H4 (cell line): ENCODE measurements around the gene GATD1. TPM values are rescaled to one million over a fixed set of nuclear protein-coding genes. Genes with fewer than 3 reads are reported as not detected.

Experiments used
- DNase-seq: peaks from one replicate; pipeline ENCODE4 v3.0.0-alpha.2; 2015; ENCODE audit warnings: low spot score
- total RNA-seq: library from RNA; depleted of rRNA; stranded (reverse); fragments of >200 nt; shearing (Covaris generic); gene quantifications from 2 replicates; pipeline ENCODE4 v1.2.3, GENCODE V29; 2014

Gene GATD1
- total RNA-seq, 1 experiment from 2014 or later = 15.5 TPM

DNA sequence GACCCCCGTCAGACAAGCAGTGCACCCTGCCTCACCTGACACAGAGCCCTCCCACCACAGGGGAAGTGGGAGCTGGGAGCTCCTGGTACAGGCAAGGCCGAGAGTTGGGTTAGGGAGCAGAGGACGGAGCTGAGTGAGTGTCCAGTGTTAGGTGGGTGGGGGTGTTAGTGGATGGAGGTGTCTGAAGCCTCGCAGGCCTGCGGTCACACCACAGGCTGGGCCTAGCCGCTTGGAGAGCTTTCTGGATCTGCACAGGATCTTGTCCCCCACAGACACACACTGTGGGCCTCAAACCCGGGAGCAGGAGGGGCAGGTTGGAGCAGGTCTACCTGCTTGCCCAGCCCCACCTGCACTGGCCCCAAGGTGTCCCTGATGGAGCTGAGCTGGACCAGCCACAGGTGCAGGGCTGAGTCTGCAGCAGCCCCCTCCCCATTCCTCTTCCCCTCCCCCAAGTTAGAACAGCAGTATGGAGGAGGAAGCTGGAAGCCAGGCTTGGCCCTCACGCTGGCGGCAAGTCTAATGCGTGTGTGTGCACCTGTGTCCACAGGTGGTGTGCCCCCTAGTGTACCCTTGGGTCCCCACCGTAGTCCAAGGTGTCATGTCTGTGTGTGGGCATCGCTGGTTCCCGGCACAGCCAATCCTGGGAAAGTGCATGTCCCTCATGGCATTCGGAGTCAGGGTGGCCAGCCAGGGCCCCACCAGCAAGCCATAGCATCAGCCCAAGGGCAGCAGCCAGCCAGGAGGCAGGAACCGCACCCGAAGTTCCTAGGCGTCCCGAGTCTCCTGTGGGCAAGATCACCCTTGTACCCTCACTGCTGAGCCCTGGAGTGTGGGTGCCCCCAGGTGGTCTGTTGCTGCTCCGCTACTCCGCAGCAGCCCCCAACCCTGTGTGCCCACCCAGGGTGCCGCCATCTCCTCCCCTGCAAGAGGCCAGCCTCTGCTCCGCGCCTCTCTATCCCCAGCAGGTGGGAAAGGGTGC is 2.0 kb upstream of the GATD1 start:
- DNase-seq = no peak

DNA sequence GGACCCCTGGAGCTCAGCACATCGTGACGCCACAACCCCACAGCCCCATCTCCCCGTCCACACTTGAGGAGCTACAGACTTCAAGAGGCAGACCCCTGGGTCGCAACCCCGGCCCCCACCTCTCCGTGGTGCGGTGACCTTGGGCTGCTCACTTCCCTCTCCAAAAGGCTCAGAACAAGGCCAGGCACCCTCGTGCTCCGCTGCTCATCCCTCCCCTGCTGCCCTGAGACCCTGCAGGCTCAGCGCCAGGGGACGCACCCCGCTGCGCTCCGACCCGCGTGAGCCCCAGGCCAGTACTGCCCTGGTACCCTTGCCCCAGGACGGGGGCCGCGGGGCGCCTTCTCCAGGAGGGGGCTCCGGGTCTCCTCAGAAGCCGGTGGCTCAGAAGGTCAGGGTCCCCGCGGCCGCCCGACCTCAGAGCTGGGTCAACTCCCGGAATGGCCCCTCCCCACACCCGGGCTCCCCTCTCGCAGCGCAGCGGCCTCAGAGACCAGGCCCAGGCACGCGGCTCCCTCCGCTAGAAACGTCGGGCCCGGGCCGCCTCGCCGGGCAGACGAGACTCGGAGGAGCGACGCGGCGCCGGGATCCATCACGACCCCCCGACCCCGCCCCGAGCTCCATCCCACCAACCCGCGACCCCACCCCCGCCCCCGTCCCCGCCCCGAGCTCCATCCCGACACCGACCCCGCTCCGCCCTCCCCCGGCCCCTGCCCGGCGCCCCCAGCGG is 563 bp downstream of the GATD1 start:
- DNase-seq = no peak

DNA sequence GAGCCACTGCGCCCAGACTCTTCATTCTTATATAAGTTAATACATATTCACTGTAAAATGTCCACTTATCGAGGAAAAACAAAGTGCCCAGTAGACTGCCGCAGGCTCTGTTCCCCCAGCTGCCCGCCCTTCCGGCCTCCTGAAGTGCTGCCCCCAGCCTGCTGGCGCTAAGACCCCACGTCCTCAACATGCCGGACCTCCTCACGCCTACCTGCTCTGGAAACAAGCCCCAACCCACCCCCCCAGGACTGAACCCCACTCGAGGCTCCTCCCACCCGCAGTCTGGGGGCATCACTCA is 1.1 kb downstream of the GATD1 start:
- no peak for DNase-seq

DNA sequence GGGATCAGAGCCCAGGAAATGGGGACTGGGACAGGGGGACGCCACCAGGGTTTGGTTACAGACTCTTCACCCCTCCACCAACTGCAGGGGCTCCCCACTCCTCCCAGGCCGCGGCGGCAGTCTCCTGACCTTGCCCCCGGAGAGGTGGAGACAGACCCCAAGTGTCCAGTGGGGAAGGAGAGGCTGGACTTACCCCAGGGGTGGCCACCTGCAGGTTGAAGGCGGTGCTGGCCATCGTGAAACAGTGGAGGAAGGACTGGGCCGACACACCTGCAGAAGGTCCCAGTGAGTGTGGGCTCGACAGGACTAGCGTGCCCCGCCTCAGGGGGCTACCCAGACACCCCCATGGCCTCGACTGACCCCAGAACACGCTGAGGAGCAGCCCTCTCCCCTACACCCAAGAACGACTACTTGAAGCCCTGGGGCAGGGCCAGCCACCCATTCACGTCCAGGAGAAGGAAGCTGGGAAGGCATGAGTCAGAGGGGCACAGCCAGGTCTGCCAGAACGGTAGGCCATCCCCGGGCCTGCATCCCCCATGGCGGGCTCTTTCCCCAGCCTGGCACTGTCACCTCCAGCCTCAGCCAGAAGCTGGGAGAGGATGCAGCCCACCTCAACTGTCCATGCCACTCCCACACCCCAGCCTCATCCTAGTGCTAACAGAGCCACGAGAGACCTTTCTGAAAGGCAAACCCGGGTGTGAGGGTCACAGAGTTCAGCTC is 2.3 kb downstream of the GATD1 start:
- no peak for DNase-seq

DNA sequence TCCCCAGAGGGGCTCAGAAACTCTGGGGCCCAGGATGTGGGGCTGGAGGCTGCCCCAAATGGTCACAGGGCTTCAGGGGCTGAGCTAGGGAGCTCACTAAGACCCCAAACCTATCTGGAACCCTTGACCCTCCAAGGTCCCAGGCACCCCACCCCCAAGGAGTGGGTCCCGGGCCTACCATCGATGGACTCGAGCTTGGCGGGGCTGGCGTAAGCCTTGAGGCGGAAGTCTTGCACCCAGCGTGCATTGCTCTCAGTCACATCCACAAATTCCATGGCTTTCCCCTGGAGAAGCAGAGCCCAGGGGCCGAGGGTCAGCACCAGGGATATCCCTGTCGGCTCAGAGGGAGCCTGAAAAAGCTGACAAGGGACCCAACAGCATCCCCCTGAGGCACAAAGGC is 3.5 kb downstream of the GATD1 start:
- DNase-seq = no peak

DNA sequence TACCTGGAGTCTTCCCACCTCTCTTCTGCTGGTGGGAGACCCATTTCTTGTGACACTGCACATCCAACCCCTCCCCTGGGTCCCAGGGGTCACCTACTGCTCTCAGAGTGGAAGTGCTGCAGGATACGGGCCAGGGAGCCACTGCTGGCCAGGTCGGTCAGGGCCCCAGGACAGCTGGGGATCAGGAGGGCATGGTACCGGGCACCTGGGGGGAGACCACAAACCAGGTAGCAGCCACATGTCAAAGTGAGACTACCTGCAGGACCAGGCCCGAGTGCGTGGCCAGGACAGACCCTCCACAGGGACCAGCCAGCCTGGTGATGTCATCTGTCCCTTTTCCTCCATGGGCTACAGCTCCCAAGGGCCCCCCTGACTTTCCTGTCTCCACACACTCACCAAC is 3.9 kb downstream of the GATD1 start:
- no peak for DNase-seq

DNA sequence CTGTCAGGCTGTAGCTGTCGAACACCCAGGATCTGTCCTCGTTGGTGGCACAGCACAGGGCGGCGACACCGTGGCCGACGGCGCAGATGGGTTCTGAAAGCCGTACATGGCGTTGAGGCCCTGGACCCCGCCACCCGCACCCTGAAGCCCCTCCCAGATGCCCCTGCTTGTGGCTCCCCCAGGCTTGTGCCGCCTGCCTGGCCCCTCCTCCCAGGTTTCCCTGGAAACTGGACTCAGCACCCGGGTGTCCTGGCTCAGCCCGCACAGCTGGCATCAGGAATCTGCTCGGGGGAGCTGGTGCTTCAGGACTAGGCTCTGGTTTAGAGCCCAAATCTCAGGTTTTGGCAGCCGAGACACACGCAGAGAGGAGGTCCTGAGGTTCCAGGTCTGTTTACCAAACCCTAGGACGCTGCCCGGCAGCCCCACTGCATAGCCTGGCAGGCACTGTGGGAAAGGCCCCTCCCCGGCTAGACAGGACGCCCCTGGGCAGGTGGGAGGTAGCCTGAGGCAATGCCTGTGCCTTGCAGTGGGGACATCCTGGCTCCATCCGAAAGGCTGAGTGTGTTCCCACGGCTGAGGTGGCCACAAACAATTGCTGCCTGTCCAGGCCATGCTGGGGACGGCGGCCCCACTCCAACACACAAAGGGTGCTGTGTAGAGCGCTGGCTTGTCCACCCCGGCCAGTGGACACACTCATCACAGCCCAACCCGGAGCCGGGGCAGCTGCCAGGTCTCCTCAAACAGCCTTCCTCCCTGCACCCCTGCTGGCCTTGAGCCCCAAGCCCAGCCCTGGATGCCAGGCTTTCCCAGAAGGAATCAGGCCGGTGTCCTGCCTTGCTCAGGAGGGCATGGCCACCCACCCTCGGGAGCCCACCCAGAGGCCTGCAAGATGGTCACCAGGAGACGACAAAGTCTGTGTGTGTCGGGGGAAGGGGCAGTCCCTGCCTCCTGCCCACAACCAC is 4.6 kb downstream of the GATD1 start:
- no peak for DNase-seq

DNA sequence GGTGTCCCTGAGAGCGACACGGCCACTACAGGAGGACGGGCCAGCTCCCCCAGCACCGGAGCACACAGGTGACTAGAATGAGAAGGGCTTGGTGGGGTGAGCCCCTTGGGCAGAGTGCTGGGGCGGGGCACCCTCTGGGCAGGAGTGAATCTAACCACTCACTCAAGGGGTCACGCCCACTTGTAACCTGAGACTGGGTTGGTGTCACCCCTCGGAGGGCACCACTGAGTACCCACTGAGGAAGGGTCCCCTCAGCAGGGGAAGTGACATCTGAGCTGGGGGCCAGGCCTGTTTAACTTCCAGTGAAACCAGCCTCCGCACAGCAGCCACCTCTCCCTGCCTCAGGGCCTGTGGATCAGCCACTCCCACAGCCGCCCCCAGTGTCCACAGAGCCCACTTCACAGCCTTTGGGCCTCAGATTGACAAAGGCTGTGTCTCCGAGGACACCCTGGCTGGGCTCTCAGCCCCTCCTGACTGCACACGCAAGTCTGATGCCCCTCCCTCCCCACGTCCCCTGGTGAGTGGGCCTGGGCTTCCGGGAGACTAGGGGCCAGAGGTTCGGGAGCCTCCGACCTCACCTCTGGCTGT is 5.6 kb downstream of the GATD1 start:
- DNase-seq = no peak

DNA sequence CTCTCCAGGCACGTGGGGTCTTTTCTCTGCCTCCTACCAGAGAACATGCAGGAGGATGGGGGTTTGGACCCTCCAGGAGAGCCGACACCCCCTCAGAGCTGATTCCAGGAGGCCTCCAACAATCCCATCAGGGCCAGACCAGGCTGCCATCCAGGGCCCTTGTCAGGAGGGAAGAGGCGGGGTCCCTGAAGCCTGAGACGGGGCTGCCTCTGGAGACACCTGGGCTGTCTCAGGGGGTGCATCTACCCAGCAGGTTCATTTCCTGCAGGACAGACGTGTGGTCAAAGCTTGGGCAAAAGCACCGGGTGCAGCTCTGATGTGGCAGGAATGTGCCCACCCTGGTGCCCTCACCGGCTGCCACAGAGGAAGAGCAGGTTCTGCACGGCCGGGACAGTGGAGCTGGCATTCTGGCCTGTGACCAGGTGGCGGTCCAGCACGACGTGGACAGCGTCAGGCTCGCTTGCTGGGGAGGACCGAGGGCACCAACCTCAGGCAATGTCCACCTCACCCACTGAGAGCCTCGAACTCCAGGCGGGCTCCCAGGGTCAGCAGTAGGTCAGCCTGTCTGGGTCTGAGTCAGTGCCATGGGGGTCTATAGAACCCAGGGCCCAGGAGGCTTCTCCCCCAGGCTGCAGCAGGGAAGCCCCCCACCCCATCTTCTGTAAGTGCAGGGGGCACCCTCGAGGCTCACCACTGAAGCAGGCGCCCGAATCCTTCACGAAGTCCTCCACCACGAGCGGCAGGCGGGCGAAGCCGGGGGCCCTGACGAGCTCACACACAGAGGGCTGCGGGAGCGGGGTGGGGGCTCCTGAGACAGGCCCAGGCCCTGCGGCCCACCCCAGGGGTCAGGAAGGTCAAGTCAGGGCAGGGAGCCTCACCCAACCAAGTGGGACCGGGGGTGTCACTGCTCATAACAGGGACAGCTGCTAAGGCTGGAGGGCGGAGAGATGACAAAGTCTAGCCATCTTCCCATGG is 6.4 kb downstream of the GATD1 start:
- DNase-seq = no peak

DNA sequence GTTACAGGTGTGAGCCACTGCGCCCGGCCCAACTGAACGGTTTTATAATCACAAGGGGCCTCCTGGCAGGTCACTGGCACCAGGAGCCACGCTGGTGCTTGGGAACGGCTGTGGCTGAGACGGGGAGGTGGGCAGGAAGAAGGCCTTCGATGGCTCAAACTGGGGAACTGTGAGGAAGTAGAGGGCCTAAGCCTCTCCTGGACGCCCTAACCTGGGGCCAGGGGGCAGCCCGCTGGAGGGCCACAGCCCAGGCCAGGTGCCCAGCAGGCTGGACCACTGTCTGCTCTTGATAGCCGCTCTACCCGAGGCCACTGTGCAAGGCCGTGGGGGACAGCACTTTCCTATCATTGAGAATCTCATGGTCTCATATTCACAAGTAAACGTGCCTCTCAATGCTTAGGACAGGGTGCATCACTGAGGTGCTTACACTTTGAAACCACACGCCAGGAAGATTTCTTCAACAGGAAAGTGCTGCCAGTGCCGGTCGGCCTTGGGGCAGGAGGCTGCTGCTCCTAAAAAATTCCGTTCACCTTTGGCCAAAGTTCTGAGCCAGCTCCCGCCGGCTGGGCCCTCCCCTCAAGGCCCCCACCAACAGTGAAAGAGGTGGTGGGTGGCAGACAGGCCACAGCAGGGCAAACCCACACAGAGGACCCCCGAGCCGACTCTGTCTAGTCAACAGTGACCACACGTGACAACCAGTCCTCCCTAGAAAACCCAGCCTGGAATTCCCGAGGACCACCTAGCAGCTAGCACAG is 7.2 kb downstream of the GATD1 start:
- no peak for DNase-seq

DNA sequence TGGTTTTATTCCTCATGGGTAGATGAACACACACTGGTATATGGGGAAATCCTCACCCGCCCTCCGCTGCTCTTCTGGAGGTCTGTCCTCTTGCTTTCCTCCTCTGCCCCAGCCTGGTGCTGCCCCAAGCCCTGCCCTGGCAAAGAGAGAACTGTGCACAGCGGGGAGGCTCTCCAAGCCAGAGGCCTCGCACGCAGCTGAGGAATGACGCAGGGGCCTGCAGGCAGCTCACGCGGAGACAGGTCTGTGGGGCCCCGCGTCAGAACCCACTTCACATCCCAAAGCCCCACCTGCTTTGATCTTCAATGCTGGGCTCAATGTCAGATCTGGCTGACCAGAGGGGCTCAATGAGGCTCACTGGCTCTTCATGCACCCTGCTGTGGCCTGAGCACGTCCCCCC is 10.0 kb downstream of the GATD1 start:
- no peak for DNase-seq

DNA sequence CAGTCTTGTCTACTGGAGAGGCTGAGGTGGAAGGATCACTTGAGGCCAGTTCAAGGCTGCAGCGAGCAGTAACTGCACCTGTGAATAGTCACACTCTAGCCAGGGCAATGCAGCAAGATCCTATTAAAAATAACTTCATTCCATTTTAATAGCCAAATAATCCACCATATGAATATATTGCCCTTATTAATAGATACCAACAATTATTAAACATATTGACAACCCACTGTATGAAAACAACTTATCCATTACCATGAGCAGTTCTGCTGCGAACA is 10.4 kb downstream of the GATD1 start:
- no peak for DNase-seq

DNA sequence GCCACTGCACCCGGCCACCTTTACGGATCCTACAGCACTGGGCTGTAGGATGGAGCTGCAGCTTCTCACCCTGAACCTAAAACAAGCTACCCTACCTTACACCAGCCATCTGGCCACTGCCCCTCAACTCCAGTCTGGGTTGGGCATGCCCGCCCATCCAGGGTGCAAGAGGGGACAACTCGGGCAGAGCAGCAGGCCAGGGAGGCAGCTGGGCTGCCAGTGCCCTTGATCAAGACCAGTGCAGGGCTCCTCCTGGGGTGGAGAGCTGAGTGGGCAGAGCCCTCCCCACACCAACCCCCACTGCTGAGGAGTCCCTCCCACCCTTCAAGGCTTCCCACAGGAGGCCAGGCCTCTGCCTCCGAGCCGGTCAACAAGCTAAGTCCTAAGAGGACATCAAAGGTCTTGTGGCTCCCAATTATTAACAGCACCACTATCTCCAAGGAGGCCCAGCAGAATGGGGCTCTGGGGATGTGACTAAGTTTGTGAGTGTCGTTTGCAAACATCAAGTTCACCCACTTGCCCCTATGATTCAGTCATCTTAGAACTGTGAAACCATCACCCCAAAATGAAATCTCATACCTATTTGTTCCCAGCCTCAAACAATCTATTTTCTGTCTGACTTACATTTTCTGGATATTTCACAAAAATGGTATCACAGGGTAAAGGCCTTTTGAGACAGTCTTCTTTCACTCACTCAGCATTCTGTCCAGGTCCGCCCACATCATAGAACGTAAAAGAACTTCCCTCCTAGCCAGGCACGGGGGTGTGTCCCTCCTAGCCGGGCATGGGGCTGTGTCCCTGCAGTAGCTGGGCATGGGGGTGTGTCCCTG is 11.0 kb downstream of the GATD1 start:
- no peak for DNase-seq

DNA sequence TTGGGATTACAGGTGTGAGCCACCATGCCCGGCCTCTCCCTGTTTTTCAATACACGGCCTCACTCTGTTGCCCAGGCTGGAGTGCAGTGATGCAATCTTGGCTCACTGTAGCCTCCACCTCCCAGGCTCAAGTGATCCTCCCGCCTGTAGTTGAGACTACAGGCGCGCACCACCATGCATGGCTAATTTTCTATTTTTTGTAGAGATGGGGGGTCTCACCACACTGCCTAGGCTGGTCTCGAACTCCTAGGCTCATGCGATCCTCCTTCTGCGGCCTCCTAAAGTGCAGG is 11.5 kb downstream of the GATD1 start:
- no peak for DNase-seq

DNA sequence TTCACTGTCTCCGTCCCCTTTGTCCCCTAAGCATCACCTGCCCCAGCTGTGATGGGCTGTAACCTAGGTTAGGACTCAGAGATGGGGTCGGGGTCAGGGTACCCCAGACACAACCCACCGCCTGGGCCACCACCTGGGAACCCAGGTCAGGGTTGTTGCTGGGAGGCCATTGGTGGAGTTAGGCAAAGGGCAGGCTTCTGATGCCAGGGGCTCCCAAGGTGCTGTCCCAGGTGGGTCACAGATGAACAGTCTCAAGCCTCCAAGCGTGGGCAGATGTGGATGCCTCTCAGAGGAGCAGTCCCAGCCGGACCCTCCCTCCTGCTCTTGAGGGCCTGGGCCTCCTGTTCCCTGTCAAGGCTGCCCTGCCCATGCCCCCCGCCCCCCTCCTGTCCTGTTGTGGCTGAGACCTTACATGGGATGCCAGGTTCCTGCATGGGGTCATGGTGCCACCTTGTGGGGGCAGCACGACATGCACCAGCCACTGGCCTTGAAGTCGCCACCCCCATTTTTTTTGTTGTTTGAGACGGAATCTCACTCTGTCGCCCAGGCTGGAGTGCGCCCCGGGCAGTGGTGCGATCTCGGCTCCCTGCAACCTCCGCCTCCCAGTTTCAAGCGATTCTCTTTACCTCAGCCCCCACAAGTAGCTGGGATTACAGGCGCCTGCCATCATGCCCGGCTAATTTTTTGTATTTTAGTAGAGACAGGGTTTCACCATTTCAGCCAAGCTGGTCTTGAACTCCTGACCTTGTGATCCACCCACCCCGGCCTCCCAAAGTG is 12.1 kb downstream of the GATD1 start:
- peak; percentile 74 for DNase-seq

DNA sequence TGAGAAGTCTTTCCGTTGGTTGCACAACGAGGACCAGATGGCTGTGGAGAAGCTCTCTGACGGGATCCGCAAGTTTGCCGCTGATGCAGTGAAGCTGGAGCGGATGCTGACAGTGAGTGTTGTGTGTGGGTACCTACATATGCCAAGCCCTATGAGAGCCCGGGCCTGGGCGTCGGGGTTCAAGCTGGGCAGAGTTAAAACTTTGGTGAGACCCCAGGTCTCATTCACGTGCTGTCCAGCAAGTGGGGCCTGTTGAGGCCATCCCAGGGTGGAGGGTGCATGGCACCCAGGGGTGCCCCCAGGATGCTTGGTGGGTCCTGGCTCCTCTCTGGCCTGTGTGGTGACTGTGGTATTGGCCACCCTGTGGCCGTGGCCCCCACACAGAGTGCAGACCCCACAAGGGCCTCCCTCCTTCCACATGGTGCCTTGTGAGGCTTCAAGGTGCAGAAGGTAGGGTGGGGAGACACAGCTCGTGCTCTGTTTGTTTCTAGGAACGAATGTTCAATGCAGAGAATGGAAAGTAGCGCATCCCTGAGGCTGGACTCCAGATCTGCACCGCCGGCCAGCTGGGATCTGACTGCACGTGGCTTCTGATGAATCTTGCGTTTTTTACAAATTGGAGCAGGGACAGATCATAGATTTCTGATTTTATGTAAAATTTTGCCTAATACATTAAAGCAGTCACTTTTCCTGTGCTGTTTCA is 12.8 kb downstream of the GATD1 start:
- DNase-seq = no peak
